ENCODE results near the gene SORCS3.

- TF ChIP-seq CTCF (IDR thresholded peaks at IDR 0.05; ENCODE audit: insufficient read depth, low read length, poor library complexity, severe bottlenecking) (no peak), EZH2phosphoT487 (conservative IDR thresholded peaks at IDR 0.05; ENCODE audit: low read length) (no peak)
These were observed 527 bp upstream of the SORCS3 start for GRCh38 chr10:104640339-104641186.
